SKM-1 treated with dmso at 0.1 percent for 144 hours (cell line): ENCODE results near the gene EXOC3L4.
A peak's percentile ranks its signal among the peaks of the same experiment; 100 is the strongest.

ENCODE experiments used
- DNase-seq: peaks from one replicate; lab custom pipeline; 2025; ENCODE audit not compliant: unreplicated experiment; lab: John Stamatoyannopoulos, UW

EXOC3L4 gene

GRCh38 chr14:103131580-103131979 is 37.1 kb downstream of the EXOC3L4 start:
- DNase-seq = no peak

- no peak for DNase-seq
Measured at GRCh38 chr14:103132381-103133209, 38.1 kb downstream of the EXOC3L4 start.

- no peak for DNase-seq
Measured at GRCh38 chr14:103133210-103134140, 39.0 kb downstream of the EXOC3L4 start.

- no peak for DNase-seq
Measured at GRCh38 chr14:103134405-103134804, 39.9 kb downstream of the EXOC3L4 start.

GRCh38 chr14:103134919-103135318 is 40.4 kb downstream of the EXOC3L4 start:
- no peak for DNase-seq

GRCh38 chr14:103135333-103136260 is 41.1 kb downstream of the EXOC3L4 start:
- no peak for DNase-seq

- no peak for DNase-seq
Measured at GRCh38 chr14:103136388-103137271, 42.1 kb downstream of the EXOC3L4 start.

GRCh38 chr14:103137689-103138300 is 43.3 kb downstream of the EXOC3L4 start:
- no peak for DNase-seq

- no peak for DNase-seq
Measured at GRCh38 chr14:103138301-103139131, 44.0 kb downstream of the EXOC3L4 start.

- DNase-seq = no peak
Measured at GRCh38 chr14:103139132-103140025, 44.9 kb downstream of the EXOC3L4 start.

- DNase-seq = no peak
Measured at GRCh38 chr14:103140316-103141109, 46.0 kb downstream of the EXOC3L4 start.

- peak; percentile 11 for DNase-seq
Measured at GRCh38 chr14:103141117-103141796, 46.7 kb downstream of the EXOC3L4 start.

GRCh38 chr14:103142026-103142425 is 47.5 kb downstream of the EXOC3L4 start:
- DNase-seq = no peak

GRCh38 chr14:103142721-103143302 is 48.3 kb downstream of the EXOC3L4 start:
- no peak for DNase-seq

GRCh38 chr14:103143506-103143905 is 49.0 kb downstream of the EXOC3L4 start:
- DNase-seq = no peak

GRCh38 chr14:103144085-103144484 is 49.6 kb downstream of the EXOC3L4 start:
- DNase-seq = no peak
